Activated CD4-positive, alpha-beta T cell treated with anti-CD3 and anti-CD28 coated beads, Interleukin-2, amount 50 U/mL, for 48 hours (primary cell): ENCODE measurements around the gene PRAMEF1.
"Not testable (repeated sequence)": the region's sequence is repeated elsewhere in the genome, so short reads cannot be mapped to it uniquely, and the experiment has no call there.

Source experiments
- DNase-seq, 2 experiments: peaks; one replicate each; pipeline ENCODE4 v3.0.0-alpha.2; 2020

Gene PRAMEF1

DNA sequence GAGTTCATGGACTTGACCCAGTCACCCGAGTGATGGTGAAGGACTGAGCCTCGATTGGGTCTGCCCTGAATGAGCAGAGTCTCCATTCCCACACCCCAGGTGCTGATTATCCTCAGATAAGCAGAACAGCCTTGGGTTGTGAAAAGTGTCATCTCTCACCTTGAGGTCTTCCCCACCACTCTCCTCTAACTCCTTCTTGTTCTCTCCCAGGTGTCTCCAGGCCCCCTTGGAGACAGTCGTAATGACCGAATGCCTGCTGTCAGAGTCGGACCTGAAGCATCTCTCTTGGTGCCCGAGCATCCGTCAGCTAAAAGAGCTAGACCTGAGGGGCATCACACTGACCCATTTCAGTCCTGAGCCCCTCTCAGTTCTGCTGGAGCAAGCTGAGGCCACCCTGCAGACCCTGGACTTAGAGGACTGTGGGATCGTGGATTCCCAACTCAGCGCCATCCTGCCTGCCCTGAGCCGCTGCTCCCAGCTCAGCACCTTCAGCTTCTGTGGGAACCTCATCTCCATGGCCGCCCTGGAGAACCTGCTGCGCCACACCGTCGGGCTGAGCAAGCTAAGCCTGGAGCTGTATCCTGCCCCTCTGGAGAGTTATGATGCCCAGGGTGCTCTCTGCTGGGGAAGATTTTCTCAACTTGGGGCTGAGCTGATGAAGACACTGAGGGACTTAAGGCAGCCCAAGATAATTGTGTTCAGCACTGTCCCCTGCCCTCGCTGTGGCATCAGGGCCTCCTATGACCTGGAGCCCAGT lies 14.2 kb upstream of the PRAMEF1 start:
- DNase-seq, result no peak

DNA sequence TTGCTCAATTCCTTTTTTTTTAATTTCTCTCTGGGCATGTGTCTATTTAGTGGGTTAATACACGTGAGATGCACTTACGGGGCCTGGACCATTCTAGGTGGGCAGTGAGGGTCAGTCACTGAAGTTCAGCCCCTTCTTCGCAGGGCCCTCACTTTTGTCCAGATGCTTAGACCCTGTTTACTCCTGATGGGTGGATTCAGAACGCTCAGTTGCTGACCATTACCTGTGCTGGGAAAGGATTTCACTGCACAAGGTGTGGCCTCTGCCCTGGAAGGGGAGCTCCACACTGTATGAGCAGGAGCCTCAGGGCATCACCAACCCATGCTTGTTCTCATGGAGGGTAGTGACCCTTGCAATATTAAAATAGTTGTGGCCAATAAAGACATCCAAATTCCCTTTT lies 13.1 kb upstream of the PRAMEF1 start:
- DNase-seq, result no peak

DNA sequence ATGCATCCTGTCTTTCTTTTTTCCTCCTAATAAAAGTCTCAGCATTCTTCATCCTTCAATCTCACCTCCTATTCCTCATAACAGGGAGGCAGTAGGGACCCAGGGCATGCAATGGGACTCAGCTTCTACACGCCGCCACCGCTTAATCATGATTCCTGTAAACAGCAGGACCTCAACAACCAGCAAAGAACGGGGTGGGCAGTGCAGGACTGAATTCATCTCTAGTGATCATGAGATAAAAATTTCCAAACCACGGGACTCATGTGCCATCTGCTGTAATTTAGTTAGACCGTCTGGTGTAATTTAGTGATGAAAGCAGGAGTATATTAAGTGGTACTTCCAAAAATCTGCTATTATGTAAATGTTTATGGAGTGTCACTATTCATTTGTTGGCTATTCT lies 12.3 kb upstream of the PRAMEF1 start:
- DNase-seq, result no peak

DNA sequence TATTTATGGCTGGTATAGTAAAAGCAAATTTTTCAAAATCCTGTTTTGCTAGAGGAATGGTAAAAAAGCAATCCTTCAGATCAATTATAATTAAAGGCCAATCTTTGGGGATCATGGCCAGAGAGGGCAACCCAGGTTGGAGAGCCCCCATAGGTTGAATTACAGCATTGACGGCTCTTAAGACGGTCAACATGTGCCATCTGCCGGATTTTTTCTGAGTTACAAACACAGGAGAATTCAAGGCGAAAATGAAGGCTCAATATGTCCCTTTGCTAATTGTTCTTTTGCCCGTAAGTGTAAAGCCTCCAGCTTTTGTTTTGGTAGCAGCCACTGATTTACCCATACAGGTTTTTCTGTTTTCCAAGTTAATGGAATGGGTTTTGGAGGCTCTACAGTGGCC lies 9.7 kb upstream of the PRAMEF1 start:
- DNase-seq, result not testable (repeated sequence)

DNA sequence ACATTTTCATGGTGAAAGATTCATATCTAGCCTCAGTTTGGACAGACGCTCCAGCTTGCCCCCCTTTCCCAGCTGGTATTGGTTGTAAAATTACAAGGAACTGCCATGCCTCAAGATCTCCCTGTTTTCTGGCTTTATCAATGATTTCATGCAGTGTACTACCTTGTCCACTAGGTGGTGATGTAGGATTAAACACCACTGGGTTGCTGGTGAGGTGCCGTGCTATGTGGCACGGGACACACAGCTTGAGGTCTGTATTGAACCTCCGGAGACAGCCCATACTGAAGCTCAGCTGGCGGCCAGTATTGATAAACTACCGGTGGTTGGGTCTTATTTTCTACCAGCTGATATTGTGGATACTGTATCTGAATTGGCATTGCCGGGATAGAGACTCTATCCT lies 7.4 kb upstream of the PRAMEF1 start:
- not testable (repeated sequence) for DNase-seq

DNA sequence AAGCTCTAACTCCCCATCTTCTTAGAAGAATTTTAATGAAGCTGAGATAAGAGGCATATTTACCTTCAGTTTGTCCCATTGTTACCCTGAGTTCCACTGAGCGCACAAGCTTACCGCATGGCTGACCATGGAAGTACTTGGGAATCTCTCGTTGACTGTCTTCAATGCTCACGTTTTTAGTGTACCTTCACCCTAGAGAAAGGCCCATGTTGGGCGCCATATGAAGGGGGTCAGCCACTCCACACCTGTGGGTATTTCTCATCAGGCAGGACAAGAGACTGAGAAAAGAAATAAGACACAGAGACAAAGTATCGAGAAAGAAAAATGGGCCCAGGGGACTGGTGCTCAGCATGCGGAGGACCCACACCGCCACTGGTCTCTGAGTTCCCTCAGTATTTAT lies 6.5 kb upstream of the PRAMEF1 start:
- DNase-seq, result peak in 1 of 2 experiments; percentile 7

DNA sequence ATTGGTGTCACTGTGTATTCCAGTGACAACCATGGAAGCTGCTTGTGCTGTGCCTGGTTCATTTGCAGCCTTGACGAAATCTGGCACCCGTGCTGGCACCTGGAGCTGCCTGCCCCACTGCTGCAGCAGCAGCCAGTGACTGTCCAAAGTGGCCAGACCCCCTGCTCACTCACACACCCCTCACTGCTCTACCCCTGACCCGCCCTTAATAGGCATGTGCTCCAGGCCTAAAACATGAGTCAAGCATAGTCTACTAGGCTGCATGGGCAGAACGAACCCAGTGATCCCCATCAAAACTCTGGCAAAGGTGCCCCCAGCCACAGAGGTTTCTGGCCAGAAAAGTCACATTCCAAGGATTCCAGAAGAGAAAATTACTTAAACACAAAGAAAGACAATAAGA lies 7.7 kb downstream of the PRAMEF1 start:
- DNase-seq, result no peak

DNA sequence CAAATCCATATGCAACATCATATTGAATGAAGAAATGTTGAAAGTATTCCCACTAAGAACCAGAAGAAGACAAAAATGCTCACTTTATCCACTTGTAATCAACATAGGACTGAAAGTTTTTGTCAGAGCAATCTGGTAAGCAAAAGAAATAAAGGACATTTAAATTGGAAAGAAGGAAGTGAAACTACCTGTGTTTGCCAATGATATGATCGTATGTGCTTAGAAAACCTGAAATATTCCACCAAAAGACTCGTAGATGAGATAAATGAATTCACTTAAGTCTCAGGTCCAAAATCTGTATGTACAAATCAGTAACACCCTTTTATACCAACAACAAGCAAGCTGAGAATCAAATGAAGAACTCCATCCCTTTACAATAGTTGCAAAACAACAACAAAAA lies 8.5 kb downstream of the PRAMEF1 start:
- DNase-seq, result no peak

DNA sequence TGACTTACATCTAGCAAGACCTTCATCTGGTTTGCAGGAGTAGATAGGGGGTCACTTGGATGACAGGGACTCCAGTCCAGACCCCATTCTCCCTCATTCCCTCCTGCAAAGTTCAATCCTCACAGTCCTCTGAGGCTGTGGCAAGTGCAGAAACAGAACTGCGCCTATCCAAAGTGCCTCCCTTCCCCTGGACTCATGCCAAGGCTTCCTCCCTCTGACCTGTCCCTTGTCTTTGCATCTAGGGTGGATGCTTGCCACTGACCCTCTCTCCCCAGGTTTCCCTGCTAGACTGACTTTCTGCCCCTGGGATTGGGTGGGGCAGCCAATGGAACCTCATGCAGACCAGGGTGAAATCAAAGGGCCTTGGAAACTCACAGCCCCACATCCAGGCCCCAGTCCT lies 18.7 kb downstream of the PRAMEF1 start:
- no peak for DNase-seq

DNA sequence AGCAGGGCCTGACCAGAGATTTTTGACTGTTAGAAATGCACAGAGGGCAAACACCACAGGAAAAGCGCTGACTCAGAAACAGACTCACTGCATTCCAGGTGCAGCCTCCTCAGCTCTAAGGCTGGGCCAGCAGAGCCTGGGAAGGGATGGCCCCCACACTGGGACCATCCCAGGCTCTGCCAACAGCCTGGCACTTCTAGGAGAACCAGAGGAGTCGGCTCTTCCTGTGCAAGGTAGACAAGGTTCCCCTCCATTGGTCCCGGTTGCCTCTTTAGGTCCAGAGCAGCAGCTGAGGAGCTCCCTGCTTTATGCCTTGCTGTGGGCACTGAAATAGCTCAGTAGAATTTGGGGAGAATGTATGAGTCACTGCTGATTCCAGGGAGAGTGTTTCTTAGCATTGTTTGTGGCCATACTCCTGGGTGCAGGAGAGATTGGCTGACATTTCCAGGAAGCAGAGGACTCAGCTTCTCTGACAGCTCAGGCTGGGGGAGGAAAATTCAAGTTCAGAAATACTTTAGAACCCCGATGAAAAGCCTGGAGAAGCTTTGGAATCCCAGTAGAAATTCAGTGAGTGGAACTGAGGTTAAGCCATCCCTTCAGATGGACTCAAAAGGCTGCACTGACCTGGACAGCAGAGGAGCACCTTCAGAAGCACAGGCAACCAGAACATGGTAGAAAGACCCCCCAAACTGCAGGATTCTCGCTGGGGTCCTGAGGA lies 19.7 kb downstream of the PRAMEF1 start:
- DNase-seq, result no peak

DNA sequence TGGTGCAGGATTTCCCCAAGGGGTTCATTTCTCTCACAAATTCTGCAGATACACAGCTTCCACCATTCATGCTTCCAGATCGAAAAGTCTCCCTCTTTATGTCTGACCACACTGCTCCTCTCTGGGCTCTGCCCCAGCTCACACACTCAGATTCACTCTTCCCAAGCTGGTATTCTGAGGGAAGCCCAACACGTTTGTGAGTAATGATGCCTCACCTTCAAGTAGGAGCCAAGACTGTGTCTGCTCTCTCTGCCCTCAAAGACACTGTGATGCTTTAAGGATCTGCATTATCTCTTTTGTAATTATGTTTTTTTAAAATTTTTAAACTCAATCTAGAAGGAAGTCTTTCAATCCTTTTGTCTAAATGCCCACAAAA lies 20.2 kb downstream of the PRAMEF1 start:
- DNase-seq, result no peak

DNA sequence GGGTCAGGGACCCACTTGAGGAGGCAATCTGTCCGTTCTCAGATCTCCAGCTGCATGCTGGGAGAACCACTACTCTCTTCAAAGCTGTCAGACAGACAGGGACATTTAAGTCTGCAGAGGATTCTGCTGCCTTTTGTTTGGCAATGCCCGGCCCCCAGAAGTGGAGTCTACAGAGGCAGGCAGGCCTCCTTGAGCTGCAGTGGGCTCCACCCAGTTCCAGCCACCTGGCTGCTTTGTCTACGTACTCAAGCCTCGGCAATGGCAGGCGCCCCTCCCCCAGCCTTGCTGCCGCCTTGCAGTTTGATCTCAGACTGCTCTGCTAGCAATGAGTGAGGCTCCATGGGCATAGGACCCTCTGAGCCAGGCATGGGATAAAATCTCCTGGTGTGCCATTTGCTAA lies 27.9 kb downstream of the PRAMEF1 start:
- not testable (repeated sequence) for DNase-seq

DNA sequence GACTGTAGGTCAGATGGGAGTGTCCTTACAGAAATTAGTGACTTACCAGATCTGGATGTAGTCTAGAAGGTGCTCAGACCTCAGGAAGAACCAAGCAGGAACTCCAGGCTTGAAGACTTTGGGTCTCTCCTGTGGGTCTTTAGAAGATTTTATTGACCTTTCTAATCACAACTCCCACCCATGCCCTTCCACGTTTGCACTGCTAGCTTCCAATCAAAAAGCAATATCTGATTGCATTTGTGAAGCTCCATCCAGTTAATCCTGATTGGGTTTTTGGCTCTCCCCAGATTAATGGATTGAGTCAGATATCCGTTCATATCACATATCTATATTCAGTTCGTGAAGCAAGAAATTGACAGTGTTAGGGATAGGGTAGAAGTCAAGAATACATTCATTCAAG lies 40.1 kb downstream of the PRAMEF1 start, which contains the start of gene PRAMEF11:
Gene PRAMEF11 (minus strand): TSS at position 101 of the 400 bp plus-strand sequence. CDS start 2,621 bp downstream, outside the sequence.
- not testable (repeated sequence) for DNase-seq

DNA sequence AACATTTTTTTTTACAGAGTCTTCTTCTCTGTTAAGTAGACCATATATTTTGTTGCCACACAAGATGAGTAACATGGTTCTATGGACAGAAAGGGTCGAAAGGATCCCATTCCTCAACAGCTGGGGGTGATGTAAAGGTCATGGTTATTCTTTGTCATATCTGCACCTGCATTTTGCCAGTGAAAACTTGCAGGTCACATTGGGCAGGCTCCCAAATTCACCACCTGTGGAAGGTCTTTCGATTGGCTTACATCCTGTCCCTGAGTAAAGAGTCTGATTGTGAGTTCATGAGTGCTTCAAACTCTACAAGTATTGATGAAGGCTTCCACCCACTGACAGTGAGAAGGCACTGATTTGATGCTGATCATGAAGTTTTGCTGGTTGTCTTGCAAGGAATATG lies 42.1 kb downstream of the PRAMEF1 start:
- not testable (repeated sequence) for DNase-seq
